OCI-LY3 (cell line): Measurements from ENCODE around the gene METTL21C.

Experiments used
- CTCF ChIP-seq: fragments of 200-600, 300-600 bp; sonication (generic); IDR thresholded peaks from 2 replicates; pipeline ENCODE4 v1.5.1; 2014; ENCODE audit warnings: antibody characterized with exemption, low read length, low read depth
- EZH2phosphoT487 ChIP-seq: fragments of 200-600 bp; shearing (Covaris generic); IDR thresholded peaks from 2 replicates; pipeline ENCODE4 v1.6.1; 2018; ENCODE audit warnings: antibody characterized with exemption, mixed run types, low read depth

GRCh38 chr13:102696465-102696864, 1.6 kb upstream of the METTL21C start:
- TF ChIP-seq CTCF (no peak), EZH2phosphoT487 (no peak)
